Measurements from ENCODE around the gene IGFLR1.

The IGFLR1 gene, protein sequence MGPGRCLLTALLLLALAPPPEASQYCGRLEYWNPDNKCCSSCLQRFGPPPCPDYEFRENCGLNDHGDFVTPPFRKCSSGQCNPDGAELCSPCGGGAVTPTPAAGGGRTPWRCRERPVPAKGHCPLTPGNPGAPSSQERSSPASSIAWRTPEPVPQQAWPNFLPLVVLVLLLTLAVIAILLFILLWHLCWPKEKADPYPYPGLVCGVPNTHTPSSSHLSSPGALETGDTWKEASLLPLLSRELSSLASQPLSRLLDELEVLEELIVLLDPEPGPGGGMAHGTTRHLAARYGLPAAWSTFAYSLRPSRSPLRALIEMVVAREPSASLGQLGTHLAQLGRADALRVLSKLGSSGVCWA

DNA sequence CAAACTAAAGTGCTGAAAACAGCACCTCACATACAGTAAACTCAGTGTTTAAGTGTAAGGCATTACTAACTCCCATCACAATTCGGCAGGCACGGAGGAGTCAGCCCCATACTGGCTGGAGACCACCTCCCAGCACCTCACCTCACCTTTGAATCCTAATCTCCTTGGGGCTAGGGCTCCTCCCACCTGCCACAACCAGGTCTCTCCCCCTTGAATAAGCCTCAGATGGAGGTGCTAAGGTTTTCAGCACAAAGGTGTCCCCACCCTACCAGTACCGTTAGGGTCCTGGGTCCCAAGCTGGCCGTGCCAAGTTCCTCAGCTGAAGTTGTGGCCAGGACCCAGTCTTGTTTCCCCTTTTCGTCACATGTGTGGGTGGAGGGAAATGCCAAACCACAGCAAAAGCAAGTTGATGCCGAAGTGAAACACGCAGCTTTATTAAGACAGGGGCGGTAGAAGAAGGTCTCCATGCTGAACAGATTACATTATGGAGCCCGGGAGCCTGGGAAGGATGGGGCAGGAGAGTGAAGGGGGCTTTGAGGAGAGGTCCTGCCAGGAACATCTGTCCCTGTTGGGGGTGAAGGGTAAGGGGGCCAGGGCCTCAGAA is at the start of gene IGFLR1:
Gene IGFLR1 (minus strand): TSS at position 332 of the 604 bp plus-strand sequence. CDS start 1,272 bp downstream, outside the sequence.
- DNase-seq = no peak

DNA sequence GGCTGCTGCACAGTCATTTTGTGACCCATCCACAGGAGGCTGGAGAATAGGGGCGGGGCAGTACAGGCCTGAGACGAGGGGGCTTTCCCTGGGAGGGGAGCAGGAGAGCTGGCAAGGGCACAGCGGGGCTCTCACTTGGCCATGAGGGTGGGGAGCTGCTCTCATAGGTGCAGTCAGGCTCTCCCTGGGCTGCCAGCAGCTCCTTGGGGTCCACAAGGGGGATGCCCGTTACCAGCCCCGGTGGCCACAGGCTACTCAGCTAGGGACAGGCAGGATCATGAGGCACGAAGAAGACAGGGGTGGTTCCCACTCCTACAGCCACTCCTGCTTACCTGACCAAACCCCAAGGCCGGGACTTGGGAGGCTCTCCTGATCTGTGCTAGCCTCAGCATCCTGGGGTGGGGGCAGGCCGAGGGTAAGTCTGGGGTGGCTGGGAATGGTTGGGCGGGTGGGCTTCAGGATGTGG is 49.6 kb upstream of the IGFLR1 start:
- DNase-seq = no peak

DNA sequence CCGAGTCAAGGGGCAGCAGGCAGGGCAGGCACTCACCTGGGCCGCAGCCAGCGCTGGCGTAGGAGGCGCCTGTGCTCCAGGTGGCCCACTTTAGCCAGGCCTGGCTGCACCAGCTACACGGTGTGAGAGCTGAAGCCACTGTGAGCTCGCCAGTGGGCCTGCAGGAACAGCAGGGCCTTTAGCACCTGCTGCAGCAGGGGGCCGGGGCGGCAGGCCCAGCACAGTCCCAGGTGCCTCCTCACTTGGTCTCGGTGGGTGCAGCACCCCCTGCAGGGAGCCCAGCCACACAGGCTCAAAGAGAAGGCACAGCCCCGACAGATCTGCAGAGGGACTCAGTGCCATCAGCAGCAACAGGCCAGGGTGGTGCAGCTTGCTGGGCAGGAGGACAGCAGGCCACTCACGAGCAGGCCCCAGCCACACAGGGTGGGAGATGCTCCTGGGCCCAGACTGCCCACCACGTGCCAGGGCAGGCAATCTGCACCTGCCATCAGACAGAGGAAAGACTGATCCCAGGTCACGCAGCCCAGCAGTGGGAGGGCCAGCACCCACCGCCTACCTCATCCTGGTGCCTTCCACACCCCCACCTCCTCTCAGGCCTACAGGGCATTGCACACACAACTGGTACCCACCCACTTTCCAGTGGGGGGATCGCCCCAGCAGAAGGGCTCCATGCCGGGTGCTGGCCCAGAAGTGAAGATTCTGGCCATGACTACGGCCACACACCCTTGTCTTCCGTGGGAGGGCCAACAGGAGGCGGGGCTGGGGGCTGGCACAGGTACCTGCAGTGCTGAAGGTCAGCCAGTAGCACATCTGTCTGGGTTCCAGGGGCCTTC is 48.9 kb upstream of the IGFLR1 start:
- no peak for DNase-seq

DNA sequence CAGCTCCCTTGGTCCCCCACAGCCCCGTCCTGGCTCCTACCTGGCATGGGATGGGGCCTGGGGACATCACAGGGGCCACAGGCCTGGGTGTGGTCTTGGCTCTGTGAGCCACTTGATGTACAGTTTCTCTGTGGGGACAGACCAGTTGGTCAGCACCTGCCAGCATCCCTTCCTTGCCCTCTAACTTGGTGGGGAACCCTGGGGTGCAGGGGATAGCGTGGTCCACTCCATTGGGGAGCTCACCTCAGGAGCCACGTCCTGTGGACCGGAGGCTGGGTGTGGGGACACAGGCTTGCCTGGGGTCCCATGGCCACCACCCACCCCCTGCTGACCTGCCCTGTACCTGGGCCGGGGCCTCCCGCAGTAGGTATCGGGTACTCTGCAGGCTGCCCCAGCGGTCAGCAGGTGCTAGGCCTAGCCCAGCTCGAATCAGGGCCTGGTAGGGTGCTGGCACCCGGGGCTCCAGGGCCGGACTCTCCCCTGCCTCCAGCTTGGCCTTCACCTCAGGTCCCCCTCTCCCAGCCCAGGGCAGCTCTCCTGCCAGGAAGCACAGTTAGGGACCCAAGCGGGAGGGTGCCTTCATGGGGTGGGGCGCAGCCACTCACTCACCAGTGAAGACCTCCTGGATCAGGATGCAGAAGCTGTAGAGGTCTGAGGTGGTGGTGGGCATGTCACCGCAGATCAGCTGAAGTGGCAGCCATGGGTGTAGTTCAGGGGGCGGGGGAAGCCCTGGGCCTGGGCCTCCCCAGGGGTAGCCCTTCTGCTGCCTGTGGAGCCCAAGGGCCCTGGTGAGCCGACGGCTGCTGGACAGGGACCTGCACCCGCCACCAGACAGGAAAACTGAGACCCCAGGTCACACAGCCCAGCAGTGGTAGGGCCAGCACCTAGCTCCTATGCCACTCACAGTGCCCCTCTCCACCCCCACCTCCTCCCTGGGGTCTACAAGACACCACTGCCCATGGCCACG is 48.0 kb upstream of the IGFLR1 start:
- DNase-seq = no peak

DNA sequence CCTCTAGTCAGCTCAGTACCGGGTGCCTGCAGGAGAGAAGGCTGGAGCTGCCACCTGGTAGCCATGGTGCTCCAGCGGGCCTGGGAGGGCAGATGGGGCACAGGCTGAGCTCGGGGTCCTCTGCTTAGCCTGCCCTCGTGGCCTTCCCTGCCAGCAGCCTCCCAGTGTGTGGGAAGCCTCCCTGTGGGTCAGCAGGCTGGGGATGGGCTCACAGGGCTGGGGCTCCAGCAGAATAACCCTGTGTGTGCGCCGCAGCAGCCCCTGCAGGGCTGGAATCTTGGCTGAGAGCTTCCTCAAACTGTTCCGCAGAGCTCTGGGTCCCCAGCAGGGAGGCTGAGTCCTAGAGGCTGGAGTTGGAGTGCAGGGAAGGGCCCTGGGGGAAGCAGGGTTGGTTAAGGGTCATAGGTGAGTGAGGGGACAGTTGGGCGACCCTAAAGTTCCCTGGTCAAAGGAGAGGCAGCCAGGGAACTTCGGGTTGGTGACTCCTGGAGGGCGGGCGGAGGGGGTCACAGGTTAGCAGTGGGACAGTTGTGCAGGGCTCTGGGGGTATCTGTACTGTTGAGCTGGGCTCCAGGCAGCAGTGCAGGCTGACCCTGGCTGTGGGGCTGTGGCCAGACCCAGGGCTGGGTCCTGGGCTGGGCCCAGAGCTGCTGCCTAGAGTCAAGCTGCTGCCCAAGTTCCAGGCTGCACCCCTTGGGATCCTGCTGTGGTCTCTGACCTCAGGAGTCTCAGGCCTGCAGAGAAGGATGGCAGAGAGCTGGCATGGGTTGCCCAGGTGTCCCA is 47.1 kb upstream of the IGFLR1 start:
- DNase-seq = no peak

DNA sequence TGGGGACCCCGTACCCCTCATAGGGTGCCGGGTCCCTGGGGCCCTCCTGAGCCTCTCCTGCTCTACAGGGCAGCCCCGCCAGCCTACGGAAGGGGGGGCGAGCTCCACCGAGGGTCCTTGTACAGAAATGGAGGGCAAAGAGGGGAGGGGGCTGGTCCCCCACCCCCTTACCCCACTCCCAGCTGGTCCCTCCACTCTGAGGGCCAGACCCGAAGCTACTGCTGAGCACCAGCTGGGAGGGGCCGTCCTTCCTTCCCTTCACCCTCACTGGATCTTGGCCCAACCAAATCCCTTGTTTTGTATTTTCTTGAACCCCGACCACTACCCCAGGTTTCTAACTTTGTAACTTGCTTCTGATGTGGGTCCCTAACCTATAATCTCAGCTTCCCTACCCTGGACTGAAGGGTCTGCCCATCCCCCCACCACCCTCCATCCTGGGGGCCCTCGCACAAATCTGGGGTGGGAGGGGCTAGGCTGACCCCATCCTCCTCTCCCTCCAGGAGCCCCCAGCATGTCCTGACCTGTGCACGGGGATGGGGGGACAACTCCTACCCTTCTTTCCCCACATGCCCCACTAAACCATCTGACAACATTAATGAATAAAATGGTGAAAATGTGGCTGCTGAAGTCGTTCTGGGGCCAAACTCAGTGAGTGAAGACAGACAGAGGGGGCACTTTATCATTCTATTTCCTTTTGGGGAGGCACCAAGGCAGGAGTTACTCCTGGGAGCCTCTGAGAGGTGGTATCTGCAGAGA is 46.1 kb upstream of the IGFLR1 start:
- no peak for DNase-seq

DNA sequence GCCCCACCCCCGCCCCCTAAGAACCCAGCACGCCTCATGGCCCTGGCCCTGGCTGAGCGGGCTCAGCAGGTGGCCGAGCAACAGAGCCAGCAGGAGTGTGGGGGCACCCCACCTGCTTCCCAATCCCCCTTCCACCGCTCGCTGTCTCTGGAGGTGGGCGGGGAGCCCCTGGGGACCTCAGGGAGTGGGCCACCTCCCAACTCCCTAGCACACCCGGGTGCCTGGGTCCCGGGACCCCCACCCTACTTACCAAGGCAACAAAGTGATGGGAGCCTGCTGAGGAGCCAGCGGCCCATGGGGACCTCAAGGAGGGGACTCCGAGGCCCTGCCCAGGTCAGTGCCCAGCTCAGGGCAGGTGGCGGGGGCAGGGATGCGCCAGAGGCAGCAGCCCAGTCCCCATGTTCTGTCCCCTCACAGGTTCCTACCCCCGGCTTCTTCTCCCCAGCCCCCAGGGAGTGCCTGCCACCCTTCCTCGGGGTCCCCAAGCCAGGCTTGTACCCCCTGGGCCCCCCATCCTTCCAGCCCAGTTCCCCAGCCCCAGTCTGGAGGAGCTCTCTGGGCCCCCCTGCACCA is 45.1 kb upstream of the IGFLR1 start:
- DNase-seq = no peak

DNA sequence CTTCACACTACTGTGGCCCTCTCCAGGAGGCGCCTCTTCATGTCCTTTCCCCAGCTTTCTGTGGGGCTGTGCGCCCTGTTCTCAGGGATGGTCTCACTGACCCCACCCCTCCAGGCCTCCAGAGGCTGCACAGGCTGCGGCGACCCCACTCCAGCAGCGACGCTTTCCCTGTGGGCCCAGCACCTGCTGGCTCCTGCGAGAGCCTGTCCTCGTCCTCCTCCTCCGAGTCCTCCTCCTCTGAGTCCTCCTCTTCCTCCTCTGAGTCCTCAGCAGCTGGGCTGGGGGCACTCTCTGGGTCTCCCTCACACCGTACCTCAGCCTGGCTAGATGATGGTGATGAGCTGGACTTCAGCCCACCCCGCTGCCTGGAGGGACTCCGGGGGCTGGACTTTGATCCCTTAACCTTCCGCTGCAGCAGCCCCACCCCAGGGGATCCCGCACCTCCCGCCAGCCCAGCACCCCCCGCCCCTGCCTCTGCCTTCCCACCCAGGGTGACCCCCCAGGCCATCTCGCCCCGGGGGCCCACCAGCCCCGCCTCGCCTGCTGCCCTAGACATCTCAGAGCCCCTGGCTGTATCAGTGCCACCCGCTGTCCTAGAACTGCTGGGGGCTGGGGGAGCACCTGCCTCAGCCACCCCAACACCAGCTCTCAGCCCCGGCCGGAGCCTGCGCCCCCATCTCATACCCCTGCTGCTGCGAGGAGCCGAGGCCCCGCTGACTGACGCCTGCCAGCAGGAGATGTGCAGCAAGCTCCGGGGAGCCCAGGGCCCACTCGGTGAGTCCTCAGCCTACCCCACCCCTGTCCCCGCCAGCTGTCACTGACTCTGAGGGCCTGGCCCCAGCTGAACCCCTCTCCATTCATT is 44.3 kb upstream of the IGFLR1 start:
- DNase-seq = no peak

DNA sequence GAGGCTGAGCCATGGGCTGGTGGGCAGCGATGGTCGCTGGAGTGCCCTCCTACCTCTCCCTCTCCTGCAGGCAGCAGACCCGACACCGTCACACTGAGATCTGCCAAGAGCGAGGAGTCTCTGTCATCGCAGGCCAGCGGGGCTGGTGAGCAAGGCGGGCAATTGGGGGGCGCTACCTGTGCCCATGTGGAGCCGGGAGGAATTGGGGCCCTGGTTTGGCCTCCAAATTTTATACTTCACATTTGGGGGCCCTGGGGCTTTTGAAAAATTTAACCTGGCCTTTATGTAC is 43.0 kb upstream of the IGFLR1 start:
- DNase-seq = no peak

DNA sequence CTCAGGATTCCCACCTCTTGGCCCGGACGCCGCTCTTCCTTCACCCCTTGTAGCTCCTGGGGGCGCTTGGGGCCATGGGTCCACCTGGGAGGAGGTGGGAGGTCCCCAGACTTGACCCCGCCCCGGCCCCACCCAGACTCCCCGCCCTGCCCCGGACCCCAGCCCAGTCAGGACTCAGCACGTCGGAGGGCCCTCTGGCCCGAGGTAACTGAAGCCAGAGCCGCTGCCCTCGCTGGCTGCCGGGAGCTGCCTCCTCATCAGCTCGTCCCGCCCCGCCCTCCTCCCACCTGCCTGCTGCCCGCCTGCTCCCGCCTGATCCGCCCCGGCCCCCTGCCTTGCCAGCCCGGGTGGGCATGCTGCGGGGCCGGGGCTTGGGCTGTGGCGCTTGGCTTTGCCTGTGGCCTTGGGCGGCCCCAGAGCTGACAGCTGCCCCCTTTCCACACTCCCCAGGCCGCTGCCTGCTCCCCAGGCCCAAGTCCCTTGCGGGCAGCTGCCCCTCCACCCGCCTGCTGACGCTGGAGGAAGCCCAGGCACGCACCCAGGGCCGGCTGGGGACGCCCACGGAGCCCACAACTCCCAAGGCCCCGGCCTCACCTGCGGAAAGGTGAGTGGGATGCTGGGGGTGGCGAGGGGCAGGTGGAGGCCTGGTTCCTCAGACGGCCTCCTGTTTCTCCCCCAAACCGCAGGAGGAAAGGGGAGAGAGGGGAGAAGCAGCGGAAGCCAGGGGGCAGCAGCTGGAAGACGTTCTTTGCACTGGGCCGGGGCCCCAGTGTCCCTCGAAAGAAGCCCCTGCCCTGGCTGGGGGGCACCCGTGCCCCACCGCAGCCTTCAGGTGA is 42.5 kb upstream of the IGFLR1 start:
- DNase-seq = no peak

DNA sequence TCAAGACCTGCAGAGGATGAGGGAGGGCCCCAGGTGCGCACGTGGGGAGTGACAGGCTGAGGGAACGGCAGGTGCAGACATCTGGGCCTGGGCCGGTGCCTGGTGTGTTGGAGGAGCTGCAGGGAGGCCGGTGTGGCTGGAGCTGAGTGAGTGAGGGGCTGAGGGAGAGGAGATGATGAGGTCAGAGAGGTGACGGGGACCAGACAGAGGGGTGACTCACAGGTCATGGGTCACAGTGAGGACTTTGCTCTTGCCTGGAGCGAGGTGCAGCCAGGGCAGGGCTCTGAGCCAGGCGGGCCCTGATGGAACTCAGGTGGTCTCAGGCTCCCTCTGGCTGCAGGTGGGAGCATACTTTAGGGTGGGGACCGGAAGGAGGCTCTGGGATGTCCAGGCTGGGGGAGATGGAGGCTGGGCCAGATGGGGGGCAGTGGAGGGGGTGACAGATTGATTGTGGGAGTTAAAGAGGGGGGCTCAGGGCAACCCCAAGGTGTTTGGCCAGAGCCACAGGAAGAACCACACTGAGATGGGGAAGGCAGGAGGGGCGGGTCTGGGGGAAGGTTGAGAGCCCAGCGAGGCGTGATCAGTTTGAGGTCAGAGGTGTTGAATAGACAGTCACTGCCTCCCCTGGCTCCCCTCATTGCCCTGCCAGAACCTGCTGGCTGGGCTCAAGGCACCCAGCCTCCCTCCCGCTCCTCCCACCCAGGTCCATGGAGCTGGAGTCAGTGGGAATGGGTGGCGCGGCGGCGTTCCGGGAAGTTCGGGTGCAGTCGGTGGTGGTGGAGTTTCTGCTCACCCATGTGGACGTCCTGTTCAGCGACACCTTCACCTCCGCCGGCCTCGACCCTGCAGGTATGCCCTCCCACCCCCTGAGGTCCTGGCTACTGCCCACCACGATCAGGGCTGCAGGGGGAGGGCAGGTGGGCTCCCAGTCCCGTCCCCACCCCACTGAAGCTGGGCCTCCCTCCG is 41.5 kb upstream of the IGFLR1 start:
- no peak for DNase-seq

DNA sequence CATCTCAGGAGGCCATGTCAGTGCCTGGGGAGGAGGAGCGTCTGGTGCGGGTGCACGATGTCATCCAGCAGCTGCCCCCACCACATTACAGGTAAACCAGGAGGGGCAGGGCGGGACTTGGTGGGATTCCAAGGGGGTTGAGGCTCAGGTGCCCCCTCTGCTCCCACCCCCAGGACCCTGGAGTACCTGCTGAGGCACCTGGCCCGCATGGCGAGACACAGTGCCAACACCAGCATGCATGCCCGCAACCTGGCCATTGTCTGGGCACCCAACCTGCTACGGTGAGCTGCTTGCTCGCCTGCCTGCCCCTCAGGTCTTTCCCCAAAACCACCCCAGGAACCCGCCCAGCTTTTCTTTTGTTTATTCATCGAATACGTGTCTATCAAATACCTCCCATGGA is 40.3 kb upstream of the IGFLR1 start:
- DNase-seq = no peak

DNA sequence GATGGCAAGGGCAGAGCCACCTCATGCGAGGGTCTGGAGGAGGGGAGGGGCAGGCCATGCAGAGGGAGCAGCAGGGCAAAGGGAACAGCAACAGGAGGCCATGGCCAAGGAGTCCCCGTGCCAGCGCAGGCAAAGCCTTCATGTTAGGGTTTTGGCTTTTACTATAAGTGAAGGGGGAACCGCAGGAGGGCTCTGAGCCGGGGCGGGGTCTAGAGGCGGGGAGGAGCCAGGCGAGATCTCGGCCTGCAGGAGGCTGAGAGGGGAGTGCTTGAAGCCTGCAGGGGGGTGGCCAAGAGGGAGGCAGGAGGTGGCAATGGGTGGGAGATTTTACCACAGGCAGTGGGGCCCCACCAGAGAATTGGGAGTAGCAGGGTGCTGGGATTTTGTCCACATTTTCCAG is 39.4 kb upstream of the IGFLR1 start:
- DNase-seq = no peak

DNA sequence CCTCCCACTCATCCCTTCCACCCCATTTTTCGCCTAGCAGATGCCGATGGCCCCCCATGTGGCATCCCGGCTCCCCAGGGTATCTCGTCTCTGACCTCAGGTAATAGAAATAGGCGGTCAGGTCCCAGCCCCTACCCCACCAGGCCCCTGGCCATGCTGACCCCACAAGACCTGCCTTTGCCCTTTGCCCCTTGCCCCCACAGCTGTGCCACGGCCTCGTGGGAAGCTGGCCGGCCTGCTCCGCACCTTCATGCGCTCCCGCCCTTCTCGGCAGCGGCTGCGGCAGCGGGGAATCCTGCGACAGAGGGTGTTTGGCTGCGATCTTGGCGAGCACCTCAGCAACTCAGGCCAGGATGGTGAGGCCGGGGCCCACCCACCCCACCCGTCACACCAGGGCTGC is 38.5 kb upstream of the IGFLR1 start:
- DNase-seq = no peak

DNA sequence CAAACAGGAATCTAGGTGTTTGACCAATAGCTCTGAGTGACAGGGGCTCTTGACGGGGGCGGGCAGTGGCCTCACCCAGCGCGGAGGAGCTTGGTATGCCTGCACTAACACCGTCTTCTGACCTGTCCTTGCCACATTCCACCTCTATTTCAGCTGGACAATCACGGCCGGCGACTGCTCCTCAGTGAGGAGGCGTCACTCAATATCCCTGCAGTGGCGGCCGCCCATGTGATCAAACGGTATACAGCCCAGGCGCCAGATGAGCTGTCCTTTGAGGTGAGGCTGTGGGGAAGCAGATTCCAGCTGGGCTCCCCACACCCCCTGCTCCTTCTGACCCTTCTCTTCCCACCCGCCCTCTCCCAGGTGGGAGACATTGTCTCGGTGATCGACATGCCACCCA is 37.8 kb upstream of the IGFLR1 start:
- DNase-seq = no peak

DNA sequence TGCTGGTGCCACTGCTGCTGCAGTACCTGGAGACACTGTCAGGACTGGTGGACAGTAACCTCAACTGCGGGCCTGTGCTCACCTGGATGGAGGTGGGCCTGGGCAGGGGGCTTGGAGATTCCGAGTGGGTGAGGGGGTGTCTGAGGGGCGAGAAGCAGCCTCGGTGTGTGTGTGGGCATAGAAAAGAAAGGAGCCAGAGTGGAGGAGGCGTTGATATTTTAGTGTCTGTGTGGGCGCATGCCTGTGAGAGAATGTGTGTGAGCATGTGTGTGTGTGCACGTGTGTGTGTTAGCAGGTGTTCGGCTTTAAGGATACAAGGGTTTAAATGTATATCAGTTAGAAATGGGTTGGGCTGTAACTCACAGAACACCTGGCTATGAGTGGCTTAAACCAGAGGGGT is 36.8 kb upstream of the IGFLR1 start:
- DNase-seq = no peak

DNA sequence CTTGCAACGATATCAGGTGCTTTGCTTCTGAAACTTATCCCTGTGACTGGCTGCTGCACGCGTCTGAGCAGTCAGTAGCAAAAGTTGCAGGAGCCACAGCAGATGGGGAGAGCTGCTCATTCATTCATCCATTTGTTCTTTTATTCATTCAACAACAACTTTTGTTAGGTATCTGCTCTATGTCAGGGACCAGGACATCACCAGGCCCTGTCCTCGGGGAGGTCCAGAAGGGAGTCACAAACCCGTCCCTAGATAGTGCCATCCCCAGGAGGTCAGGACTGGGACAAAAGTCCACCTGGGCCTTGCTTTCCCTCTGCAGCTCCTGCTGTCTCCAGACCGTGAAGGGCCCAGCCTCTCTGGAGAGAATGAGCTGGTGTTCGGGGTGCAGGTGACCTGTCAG is 35.7 kb upstream of the IGFLR1 start:
- no peak for DNase-seq
